Subcutaneous adipose tissue (tissue), 4 donors: ENCODE data around the gene ADK. TPM values are rescaled to one million over a fixed set of nuclear protein-coding genes. Genes with fewer than 3 reads are reported as not detected.

Experiments used
- total RNA-seq, 4 donors: library from RNA; depleted of rRNA; stranded (reverse); fragments of >200 nt; gene quantifications; one replicate each; pipeline ENCODE4 v1.1.0, GENCODE V29; 2016
- TF ChIP-seq, protein P1 (sequence below): fragments of 450-650 bp; IDR thresholded peaks from one replicate; pipeline ENCODE4 v1.5.1; 2016; ENCODE audit warnings: low read depth, mild to moderate bottlenecking, control low read depth, antibody characterized with exemption, moderate library complexity

ADK gene
- total RNA-seq, 4 donors from 2014 or later = 21.7 to 52.2 (median 38.8) TPM

DNA sequence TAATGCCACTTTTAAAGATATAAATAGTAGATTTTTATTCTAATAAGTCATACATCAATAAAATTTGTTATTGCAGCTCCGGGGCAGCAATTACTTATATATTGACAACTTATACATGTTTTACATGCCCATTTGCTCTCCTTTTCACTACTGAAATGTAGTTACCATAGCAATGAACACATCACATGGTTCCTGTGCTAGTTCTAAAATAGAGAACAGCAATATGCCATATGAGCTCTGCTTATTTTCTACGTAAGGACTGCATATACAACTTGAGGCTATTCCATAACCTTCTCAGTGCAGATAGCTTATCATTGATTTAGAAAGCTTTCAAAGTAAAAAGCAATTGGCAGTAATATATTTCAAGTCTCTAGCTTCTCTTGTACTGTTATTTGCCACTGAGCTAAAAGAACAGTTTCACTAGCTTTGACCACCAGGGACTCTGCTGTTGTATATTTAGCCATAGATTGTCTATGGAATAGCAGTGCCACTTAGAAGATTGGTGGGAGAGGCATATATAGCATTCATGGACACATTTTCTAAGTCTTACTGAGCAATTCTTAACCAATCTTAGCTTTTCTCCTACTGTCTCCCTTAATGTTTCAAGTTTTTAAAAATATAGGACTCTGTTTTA, 405.2 kb downstream of the ADK start:
- TF ChIP-seq, protein P1, sequence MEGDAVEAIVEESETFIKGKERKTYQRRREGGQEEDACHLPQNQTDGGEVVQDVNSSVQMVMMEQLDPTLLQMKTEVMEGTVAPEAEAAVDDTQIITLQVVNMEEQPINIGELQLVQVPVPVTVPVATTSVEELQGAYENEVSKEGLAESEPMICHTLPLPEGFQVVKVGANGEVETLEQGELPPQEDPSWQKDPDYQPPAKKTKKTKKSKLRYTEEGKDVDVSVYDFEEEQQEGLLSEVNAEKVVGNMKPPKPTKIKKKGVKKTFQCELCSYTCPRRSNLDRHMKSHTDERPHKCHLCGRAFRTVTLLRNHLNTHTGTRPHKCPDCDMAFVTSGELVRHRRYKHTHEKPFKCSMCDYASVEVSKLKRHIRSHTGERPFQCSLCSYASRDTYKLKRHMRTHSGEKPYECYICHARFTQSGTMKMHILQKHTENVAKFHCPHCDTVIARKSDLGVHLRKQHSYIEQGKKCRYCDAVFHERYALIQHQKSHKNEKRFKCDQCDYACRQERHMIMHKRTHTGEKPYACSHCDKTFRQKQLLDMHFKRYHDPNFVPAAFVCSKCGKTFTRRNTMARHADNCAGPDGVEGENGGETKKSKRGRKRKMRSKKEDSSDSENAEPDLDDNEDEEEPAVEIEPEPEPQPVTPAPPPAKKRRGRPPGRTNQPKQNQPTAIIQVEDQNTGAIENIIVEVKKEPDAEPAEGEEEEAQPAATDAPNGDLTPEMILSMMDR = no peak

DNA sequence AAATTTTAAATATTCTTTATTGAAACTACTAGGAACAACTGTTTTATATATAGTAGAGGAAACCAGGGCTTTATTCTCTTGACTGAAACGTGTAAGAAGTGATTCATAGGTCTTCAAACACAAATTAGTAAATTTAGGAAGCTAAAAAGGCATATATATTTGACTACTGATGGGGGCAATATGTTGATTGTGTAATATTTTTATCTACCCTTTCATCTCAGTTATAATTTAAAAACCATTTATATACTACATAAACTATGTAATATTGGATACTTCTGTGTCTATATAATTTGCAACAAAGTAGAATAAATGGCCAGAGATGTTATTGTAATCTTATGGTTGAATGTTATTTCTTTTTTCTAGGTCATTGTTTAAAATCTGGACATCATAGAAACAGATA, 406.1 kb downstream of the ADK start:
- TF ChIP-seq, protein P1 = no peak

DNA sequence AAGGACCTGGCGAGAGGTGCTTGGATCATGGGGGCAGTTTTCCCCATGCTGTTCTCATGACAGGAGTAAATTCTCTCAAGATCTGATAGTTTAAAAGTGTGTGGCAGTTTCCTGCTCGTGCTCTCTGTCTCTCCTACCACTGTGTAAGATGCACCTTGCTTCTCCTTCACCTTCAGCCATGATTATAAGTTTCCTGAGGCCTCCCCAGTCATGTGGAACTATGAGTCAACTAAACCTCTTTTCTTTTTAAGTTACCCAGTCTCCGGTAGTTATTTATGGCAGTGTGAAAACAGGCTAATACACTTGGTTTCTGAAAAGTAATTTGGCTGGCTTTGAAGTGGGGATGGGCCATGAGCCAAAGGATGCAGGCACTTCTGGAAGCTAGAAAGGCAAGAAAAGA, 407.4 kb downstream of the ADK start:
- TF ChIP-seq, protein P1 = no peak

DNA sequence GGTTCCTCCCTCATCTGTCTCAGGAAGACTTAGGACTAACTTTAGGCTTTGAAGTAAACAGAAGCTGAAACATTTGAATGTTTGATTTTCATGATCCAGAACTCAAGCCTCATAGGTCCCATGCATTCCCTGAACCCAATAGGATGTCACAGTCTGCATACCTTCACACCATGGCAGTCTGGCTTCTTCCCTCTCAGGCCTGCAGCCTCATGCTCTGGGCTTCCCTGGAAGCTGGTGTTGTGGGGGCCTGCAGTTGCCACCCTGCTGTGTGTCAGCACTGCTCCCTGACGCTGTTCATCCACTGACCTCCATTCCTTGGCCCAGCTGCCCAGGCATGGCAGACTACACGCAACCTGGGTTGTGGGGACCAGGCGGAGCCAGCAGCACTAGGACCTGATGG, 407.9 kb downstream of the ADK start:
- TF ChIP-seq, protein P1 = no peak

DNA sequence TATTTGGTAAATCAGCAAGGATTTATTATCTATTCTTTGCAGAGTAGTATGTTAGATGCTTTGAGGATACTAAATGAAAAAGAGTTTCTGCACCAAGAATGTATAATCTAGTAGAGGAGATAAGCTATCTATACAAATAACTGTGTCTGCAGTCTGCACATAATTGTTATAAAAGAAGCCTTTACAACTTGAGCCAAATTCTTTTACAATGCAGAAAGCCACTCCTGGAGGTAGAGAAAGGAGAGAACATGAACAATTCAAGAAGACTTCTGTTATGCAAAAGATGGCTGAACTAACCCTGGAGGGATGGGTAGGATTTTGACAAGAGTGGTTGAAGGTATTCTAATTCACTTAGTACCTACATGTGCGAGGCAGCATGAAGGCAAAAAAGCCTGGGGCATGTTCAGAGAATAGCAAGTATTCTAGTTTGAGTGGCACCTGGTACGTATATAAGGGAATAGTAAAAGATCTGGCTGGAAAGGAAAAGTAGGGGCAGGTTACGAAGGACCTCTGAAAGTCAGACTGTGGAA, 424.2 kb downstream of the ADK start:
- TF ChIP-seq, protein P1 = no peak

DNA sequence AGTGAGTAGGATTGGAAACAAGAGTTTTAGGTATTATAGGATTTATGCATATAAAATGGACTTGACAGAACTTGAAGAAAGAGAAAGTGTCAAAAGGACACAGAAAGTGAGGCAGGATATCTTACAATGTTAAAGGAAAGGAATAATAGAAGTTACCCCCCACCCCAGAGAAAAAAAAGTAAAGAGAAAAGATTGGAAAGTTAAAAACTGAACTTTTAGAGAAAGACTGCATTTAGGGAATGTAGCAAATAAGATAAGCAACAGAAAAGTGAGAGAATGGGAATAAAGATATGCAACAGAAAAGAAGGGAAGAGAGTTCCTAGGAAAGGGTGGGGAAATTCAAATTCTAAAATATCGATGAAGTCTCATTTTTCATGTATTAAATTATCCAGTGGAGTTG, 424.9 kb downstream of the ADK start:
- TF ChIP-seq, protein P1 = no peak

DNA sequence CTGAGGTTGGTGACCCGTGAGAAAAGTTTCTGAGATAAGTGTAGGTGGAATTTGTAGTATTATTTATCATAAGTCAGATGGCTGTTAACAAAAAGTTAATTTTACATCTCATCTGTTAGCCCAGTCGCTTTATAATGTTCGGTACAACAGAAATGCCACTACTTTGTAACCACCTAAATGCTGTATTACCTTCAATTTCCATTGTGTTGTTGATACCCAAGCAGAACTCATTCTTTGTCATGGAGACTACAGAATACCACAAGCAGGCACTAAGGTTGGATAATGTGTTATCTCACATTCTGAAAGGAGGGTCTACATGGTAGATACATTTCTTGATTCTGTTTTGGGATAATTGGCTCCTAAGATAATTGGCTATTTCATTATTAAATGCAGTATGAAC, 425.6 kb downstream of the ADK start:
- TF ChIP-seq, protein P1 = no peak
